ENCODE results near the gene MIA2. TPM values are rescaled to one million over a fixed set of nuclear protein-coding genes. Genes with fewer than 3 reads are reported as not detected.

The MIA2 gene
- total RNA-seq, 2 donors from 2014 or later, result 14.2 to 34.2 TPM

- no peak for TF ChIP-seq CTCF (IDR thresholded peaks at IDR 0.05)
- no peak for DNase-seq (ENCODE audit: low spot score)
- Histone ChIP-seq H3K36me3 (no peaks in the 10 kb centered on the region), H3K4me3 (peak overlapping the region; percentile 67 to 97), H3K4me1 (peaks cover 0 to 47% of the 10 kb centered on the region in 2 donors), H3K27me3 (no peaks in the 10 kb centered on the region), H3K27ac (peak overlapping the region; percentile 97 to 99), H3K9me3 (no peaks in the 10 kb centered on the region)
Measured at GRCh38 chr14:39430762-39431415, 197.2 kb downstream of the MIA2 start.

GRCh38 chr14:39431416-39432178 is 197.9 kb downstream of the MIA2 start:
- Histone ChIP-seq H3K27me3 (no peaks in the 10 kb centered on the region), H3K4me3 (peak overlapping the region; percentile 67 to 97), H3K36me3 (no peaks in the 10 kb centered on the region), H3K27ac (peak overlapping the region; percentile 97 to 99), H3K9me3 (no peaks in the 10 kb centered on the region), H3K4me1 (peaks cover 0 to 40% of the 10 kb centered on the region in 2 donors)
- TF ChIP-seq CTCF (IDR thresholded peaks at IDR 0.05), result no peak
- peak; percentile 60 for DNase-seq (ENCODE audit: low spot score)

GRCh38 chr14:39432179-39432618 is 198.5 kb downstream of the MIA2 start, which contains the start of gene FBXO33:
Gene FBXO33 (minus strand): TSS chr14:39432433. CDS start chr14:39432162, 271 bp downstream.
- Histone ChIP-seq H3K36me3 (no peaks in the 10 kb centered on the region), H3K27ac (peak within 1 kb of the TSS; percentile 97 to 99), H3K4me3 (peak within 1 kb of the TSS; percentile 67 to 97), H3K27me3 (no peaks in the 10 kb centered on the region), H3K9me3 (no peaks in the 10 kb centered on the region), H3K4me1 (peaks cover 0 to 34% of the 10 kb centered on the region in 2 donors)
- no peak for TF ChIP-seq CTCF (IDR thresholded peaks at IDR 0.05)
- DNase-seq (ENCODE audit: low spot score), result peak; percentile 98

- H3K27ac ChIP-seq, result peak overlapping the region; percentile 97 to 99
- TF ChIP-seq CTCF (IDR thresholded peaks at IDR 0.05), result peak in 1 of 2 donors; percentile 50
- no peaks in the 10 kb centered on the region for H3K27me3 ChIP-seq
- H3K9me3 ChIP-seq, result no peaks in the 10 kb centered on the region
- peaks cover 0 to 33% of the 10 kb centered on the region in 2 donors for H3K4me1 ChIP-seq
- DNase-seq (ENCODE audit: low spot score), result peak; percentile 92
- peak overlapping the region; percentile 67 to 97 for H3K4me3 ChIP-seq
- no peaks in the 10 kb centered on the region for H3K36me3 ChIP-seq
Measured at GRCh38 chr14:39432619-39433451, 199.1 kb downstream of the MIA2 start.

- H3K27me3 ChIP-seq, result no peaks in the 10 kb centered on the region
- peak overlapping the region; percentile 97 to 99 for H3K27ac ChIP-seq
- peak overlapping the region; percentile 67 to 97 for H3K4me3 ChIP-seq
- no peaks in the 10 kb centered on the region for H3K9me3 ChIP-seq
- no peak for DNase-seq (ENCODE audit: low spot score)
- H3K4me1 ChIP-seq, result peaks cover 0 to 30% of the 10 kb centered on the region in 2 donors
- no peak for TF ChIP-seq CTCF (IDR thresholded peaks at IDR 0.05)
- no peaks in the 10 kb centered on the region for H3K36me3 ChIP-seq
Measured at GRCh38 chr14:39433452-39433813, 199.7 kb downstream of the MIA2 start.

All from right atrium auricular region (tissue), 2 donors.